GM23338 (cell line): Measurements from ENCODE around the gene FBXL19. TPM values are rescaled to one million over a fixed set of nuclear protein-coding genes. Genes with fewer than 3 reads are reported as not detected.

Source experiments
- ATAC-seq: fragments of 200-7000 bp; cut with Tn5 transposase; 3 replicates; pipeline ENCODE4 v1.9.1; 2020
- DNase-seq: peaks from one replicate; pipeline ENCODE4 v3.0.0-alpha.2; 2015; ENCODE audit warnings: low spot score
- H2AFZ ChIP-seq: fragments of 200-600 bp; sonication (generic); 2 replicates; pipeline ENCODE4 v1.8.0; 2016; ENCODE audit warnings: antibody characterized with exemption, mild to moderate bottlenecking, moderate library complexity
- H3F3A ChIP-seq: fragments of 200-600 bp; sonication (generic); replicated peaks from 2 replicates; pipeline ENCODE4 v1.8.0; 2017; ENCODE audit warnings: antibody characterized with exemption, mixed run types, low read depth
- H3K27ac ChIP-seq: fragments of 200-600 bp; sonication (generic); 2 replicates; pipeline ENCODE4 v1.6.1; 2016; ENCODE audit warnings: low read depth
- H3K27me3 ChIP-seq: fragments of 200-600 bp; sonication (generic); 2 replicates; pipeline ENCODE4 v1.8.0; 2016; ENCODE audit warnings: mild to moderate bottlenecking, mixed run types, moderate library complexity; ENCODE audit not compliant: insufficient read depth
- H3K36me3 ChIP-seq: fragments of 200-600 bp; sonication (generic); 2 replicates; pipeline ENCODE4 v1.8.0; 2016; ENCODE audit warnings: mild to moderate bottlenecking; ENCODE audit not compliant: insufficient read depth
- H3K4me1 ChIP-seq: fragments of 200-600 bp; sonication (generic); 2 replicates; pipeline ENCODE4 v1.8.0; 2016; ENCODE audit warnings: mild to moderate bottlenecking, moderate library complexity; ENCODE audit not compliant: insufficient read depth
- H3K4me2 ChIP-seq: fragments of 200-600 bp; sonication (generic); 2 replicates; pipeline ENCODE4 v1.7.1; 2017; ENCODE audit warnings: mixed run types
- H3K4me3 ChIP-seq: fragments of 200-600 bp; sonication (generic); 2 replicates; pipeline ENCODE4 v1.6.1; 2016; ENCODE audit warnings: mixed run types
- H3K79me2 ChIP-seq: fragments of 200-600 bp; sonication (generic); replicated peaks from 2 replicates; pipeline ENCODE4 v1.8.0; 2017; ENCODE audit warnings: mild to moderate bottlenecking; ENCODE audit not compliant: insufficient read depth
- H3K9me2 ChIP-seq: fragments of 200-600 bp; sonication (generic); 2 replicates; pipeline ENCODE4 v1.8.0; 2017; ENCODE audit not compliant: insufficient read depth
- H4K20me1 ChIP-seq: fragments of 200-600 bp; sonication (generic); replicated peaks from 2 replicates; pipeline ENCODE4 v1.8.0; 2017; ENCODE audit warnings: mild to moderate bottlenecking; ENCODE audit not compliant: insufficient read depth
- H3K27ac Mint-ChIP-seq: 2 replicates; pipeline ENCODE4 v1.8.0; 2020; ENCODE audit warnings: inconsistent platforms, mild to moderate bottlenecking, moderate library complexity, mixed read lengths
- H3K27me3 Mint-ChIP-seq: 3 replicates; pipeline ENCODE4 v1.8.0; 2022; ENCODE audit warnings: low read depth, mild to moderate bottlenecking, moderate library complexity, mixed read lengths, inconsistent platforms; ENCODE audit not compliant: insufficient read depth, poor library complexity
- H3K36me3 Mint-ChIP-seq: 3 replicates; pipeline ENCODE4 v1.8.0; 2021; ENCODE audit warnings: low read depth, mild to moderate bottlenecking, inconsistent platforms, moderate library complexity, mixed read lengths
- H3K4me1 Mint-ChIP-seq: 3 replicates; pipeline ENCODE4 v1.8.0; 2020; ENCODE audit warnings: mild to moderate bottlenecking, inconsistent platforms, mixed read lengths
- H3K4me3 Mint-ChIP-seq: 3 replicates; pipeline ENCODE4 v1.8.0; 2021; ENCODE audit warnings: moderate library complexity, mild to moderate bottlenecking, inconsistent platforms, mixed read lengths
- H3K9me3 Mint-ChIP-seq: 3 replicates; pipeline ENCODE4 v1.8.0; 2020; ENCODE audit warnings: moderate library complexity, mild to moderate bottlenecking, inconsistent platforms, mixed read lengths
- CREB1 ChIP-seq: fragments of 250-450 bp; sonication (Bioruptor Pico); IDR thresholded peaks from 2 replicates; pipeline ENCODE4 v1.5.0; 2020; ENCODE audit warnings: low read depth, mild to moderate bottlenecking, moderate library complexity
- CTCF ChIP-seq, 2 experiments: fragments of 200-600 bp in 1 of 2; sonication (generic) in 1 of 2; conservative IDR thresholded peaks; 2 replicates each; pipeline versions ENCODE4 v1.5.1 to v1.6.1; 2016 to 2017; ENCODE audit warnings: antibody characterized with exemption in 2 of 2, low read depth in 2 of 2, mild to moderate bottlenecking in 2 of 2, moderate library complexity in 1 of 2
- ETS1 ChIP-seq: IDR thresholded peaks from 2 replicates; pipeline ENCODE4 v1.6.1; 2016; ENCODE audit warnings: antibody characterized with exemption
- EZH2 ChIP-seq: fragments of 200-600 bp; sonication (generic); IDR thresholded peaks from one replicate; pipeline ENCODE4 v1.8.0; 2017; ENCODE audit warnings: antibody characterized with exemption, mild to moderate bottlenecking, low read depth; ENCODE audit not compliant: unreplicated experiment
- EZH2phosphoT487 ChIP-seq: fragments of 200-600 bp; sonication (generic); IDR thresholded peaks from one replicate; pipeline ENCODE4 v1.8.1; 2018; ENCODE audit warnings: antibody characterized with exemption; ENCODE audit not compliant: unreplicated experiment
- JUNB ChIP-seq: IDR thresholded peaks from one replicate; pipeline ENCODE4 v1.6.1; 2016; ENCODE audit warnings: antibody characterized with exemption; ENCODE audit not compliant: unreplicated experiment
- NANOG ChIP-seq: IDR thresholded peaks from 2 replicates; pipeline ENCODE4 v1.6.1; 2016; ENCODE audit warnings: antibody characterized with exemption, borderline replicate concordance
- POLR2AphosphoS5 ChIP-seq: IDR thresholded peaks from 2 replicates; pipeline ENCODE4 v1.6.1; 2016; ENCODE audit warnings: antibody characterized with exemption, low read depth
- STAT1 ChIP-seq: IDR thresholded peaks from one replicate; pipeline ENCODE4 v1.6.1; 2016; ENCODE audit warnings: antibody characterized with exemption; ENCODE audit not compliant: unreplicated experiment
- ZNF114 ChIP-seq: fragments of 250-450 bp; sonication (Bioruptor Pico); IDR thresholded peaks from 2 replicates; pipeline ENCODE4 v1.5.0; 2020; ENCODE audit warnings: mild to moderate bottlenecking, moderate library complexity
- ZNF331 ChIP-seq: fragments of 250-450 bp; sonication (Bioruptor Pico); IDR thresholded peaks from 2 replicates; pipeline ENCODE4 v1.5.0; 2020; ENCODE audit warnings: low read depth, mild to moderate bottlenecking, moderate library complexity
- polyA plus RNA-seq: library from polyadenylated mRNA; unstranded; fragments of >200 nt; fragmentation: Nextera tagmentation; extraction: Ambion mirVana; gene quantifications from 2 replicates; pipeline ENCODE4 v1.2.1, GENCODE V29; 2016
- total RNA-seq: library from RNA; depleted of rRNA; stranded (reverse); fragments of >200 nt; shearing (Covaris generic); gene quantifications from 2 replicates; pipeline ENCODE4 v1.2.3, GENCODE V29; 2014
- TF ChIP-seq, protein P1 (sequence below): IDR thresholded peaks from one replicate; pipeline ENCODE4 v1.6.1; 2018; ENCODE audit warnings: antibody characterized with exemption; ENCODE audit not compliant: unreplicated experiment
- TF ChIP-seq, protein P2 (sequence below): fragments of 250-450 bp; sonication (Bioruptor Pico); IDR thresholded peaks from 2 replicates; pipeline ENCODE4 v1.5.0; 2020; ENCODE audit warnings: mild to moderate bottlenecking, moderate library complexity

The FBXL19 gene
- total and polyA plus RNA-seq, 2 experiments from 2014 or later, result 12.5 to 71.5 TPM

DNA sequence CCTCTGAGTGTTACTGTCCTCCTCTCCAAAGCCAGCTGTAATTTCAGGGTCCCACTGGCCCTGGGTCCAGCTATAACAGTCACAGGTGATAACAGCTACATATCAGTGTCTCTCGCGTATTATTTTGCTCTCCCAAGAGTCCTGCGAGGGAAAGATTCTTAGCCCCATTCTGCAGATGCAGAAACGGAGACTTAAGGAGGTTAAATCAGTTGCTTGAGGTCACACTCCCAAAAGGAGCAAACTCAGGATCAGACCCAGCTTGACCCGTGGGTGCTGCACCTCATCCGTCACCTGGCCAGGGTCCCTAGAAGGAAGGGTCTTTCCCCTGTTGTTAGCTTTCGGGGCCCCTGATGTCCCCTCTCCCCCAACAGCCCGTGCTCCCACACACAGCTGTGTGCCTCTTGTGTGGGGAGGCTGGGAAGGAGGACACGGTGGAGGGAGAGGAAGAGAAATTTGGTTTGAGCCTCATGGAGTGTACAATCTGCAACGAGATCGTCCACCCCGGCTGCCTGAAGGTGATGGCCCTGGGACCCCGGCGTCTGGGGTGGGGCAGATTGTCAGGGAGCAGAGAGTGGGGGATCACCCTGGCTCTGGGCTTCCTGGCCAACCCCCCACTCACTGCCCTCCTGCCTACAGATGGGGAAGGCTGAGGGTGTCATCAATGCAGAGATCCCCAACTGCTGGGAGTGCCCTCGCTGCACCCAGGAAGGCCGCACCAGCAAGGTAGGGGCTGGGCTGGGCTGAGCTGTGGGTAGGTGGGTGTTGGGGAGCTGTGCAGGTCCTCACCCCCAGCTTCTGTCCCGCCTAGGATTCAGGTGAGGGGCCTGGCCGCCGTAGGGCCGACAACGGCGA lies 3.8 kb downstream of the FBXL19 start:
- Mint-ChIP-seq H3K27ac (no peak overlapping the region), H3K27me3 (peaks cover 6% of the 10 kb centered on the region)
- 0 out of 2 replicates have a peak overlapping the region, but pooled peaks have one; percentile 19 for H3K27ac ChIP-seq

More for the DNA sequence above, 3.8 kb downstream of the FBXL19 start:
- H3K36me3 Mint-ChIP-seq, result peaks cover 34% of the 10 kb centered on the region
- ATAC-seq (no peak), DNase-seq (no peak)
- peaks cover 23% of the 10 kb centered on the region for H3K36me3 ChIP-seq
- H3K4me1 ChIP-seq, result peaks cover 9% of the 10 kb centered on the region; the same call in 1 of the 2 replicates
- no peaks in the 10 kb centered on the region for H3K27me3 ChIP-seq
- H3K9me2 ChIP-seq, result no peaks in the 10 kb centered on the region
- 0 out of 3 replicates have a peak overlapping the region, but pooled peaks have one; percentile 18 for H3K4me3 Mint-ChIP-seq
- peaks cover 11% of the 10 kb centered on the region for H3K4me1 Mint-ChIP-seq
- H3K4me2 ChIP-seq, result peak overlapping the region; percentile 48; the same call in 1 of the 2 replicates
- H3K79me2 ChIP-seq, result peaks cover 18% of the 10 kb centered on the region
- H4K20me1 ChIP-seq, result peaks cover 4% of the 10 kb centered on the region; the same call in 1 of the 2 replicates
- peak overlapping the region; percentile 20; the same call in 1 of the 2 replicates for H3K4me3 ChIP-seq
- TF ChIP-seq CREB1 (CRISPR knock-in tag), result no peak
- TF ChIP-seq JUNB, result no peak
- TF ChIP-seq ZNF331, result no peak
- TF ChIP-seq CTCF (conservative IDR thresholded peaks at IDR 0.05; ENCODE audit: low read depth in 2 of 2), result no peak
- TF ChIP-seq ETS1, result no peak
- TF ChIP-seq EZH2phosphoT487, result no peak
- TF ChIP-seq, protein P1, sequence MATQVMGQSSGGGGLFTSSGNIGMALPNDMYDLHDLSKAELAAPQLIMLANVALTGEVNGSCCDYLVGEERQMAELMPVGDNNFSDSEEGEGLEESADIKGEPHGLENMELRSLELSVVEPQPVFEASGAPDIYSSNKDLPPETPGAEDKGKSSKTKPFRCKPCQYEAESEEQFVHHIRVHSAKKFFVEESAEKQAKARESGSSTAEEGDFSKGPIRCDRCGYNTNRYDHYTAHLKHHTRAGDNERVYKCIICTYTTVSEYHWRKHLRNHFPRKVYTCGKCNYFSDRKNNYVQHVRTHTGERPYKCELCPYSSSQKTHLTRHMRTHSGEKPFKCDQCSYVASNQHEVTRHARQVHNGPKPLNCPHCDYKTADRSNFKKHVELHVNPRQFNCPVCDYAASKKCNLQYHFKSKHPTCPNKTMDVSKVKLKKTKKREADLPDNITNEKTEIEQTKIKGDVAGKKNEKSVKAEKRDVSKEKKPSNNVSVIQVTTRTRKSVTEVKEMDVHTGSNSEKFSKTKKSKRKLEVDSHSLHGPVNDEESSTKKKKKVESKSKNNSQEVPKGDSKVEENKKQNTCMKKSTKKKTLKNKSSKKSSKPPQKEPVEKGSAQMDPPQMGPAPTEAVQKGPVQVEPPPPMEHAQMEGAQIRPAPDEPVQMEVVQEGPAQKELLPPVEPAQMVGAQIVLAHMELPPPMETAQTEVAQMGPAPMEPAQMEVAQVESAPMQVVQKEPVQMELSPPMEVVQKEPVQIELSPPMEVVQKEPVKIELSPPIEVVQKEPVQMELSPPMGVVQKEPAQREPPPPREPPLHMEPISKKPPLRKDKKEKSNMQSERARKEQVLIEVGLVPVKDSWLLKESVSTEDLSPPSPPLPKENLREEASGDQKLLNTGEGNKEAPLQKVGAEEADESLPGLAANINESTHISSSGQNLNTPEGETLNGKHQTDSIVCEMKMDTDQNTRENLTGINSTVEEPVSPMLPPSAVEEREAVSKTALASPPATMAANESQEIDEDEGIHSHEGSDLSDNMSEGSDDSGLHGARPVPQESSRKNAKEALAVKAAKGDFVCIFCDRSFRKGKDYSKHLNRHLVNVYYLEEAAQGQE, result no peak
- TF ChIP-seq ZNF114 (CRISPR knock-in tag), result no peak
- TF ChIP-seq, protein P2, sequence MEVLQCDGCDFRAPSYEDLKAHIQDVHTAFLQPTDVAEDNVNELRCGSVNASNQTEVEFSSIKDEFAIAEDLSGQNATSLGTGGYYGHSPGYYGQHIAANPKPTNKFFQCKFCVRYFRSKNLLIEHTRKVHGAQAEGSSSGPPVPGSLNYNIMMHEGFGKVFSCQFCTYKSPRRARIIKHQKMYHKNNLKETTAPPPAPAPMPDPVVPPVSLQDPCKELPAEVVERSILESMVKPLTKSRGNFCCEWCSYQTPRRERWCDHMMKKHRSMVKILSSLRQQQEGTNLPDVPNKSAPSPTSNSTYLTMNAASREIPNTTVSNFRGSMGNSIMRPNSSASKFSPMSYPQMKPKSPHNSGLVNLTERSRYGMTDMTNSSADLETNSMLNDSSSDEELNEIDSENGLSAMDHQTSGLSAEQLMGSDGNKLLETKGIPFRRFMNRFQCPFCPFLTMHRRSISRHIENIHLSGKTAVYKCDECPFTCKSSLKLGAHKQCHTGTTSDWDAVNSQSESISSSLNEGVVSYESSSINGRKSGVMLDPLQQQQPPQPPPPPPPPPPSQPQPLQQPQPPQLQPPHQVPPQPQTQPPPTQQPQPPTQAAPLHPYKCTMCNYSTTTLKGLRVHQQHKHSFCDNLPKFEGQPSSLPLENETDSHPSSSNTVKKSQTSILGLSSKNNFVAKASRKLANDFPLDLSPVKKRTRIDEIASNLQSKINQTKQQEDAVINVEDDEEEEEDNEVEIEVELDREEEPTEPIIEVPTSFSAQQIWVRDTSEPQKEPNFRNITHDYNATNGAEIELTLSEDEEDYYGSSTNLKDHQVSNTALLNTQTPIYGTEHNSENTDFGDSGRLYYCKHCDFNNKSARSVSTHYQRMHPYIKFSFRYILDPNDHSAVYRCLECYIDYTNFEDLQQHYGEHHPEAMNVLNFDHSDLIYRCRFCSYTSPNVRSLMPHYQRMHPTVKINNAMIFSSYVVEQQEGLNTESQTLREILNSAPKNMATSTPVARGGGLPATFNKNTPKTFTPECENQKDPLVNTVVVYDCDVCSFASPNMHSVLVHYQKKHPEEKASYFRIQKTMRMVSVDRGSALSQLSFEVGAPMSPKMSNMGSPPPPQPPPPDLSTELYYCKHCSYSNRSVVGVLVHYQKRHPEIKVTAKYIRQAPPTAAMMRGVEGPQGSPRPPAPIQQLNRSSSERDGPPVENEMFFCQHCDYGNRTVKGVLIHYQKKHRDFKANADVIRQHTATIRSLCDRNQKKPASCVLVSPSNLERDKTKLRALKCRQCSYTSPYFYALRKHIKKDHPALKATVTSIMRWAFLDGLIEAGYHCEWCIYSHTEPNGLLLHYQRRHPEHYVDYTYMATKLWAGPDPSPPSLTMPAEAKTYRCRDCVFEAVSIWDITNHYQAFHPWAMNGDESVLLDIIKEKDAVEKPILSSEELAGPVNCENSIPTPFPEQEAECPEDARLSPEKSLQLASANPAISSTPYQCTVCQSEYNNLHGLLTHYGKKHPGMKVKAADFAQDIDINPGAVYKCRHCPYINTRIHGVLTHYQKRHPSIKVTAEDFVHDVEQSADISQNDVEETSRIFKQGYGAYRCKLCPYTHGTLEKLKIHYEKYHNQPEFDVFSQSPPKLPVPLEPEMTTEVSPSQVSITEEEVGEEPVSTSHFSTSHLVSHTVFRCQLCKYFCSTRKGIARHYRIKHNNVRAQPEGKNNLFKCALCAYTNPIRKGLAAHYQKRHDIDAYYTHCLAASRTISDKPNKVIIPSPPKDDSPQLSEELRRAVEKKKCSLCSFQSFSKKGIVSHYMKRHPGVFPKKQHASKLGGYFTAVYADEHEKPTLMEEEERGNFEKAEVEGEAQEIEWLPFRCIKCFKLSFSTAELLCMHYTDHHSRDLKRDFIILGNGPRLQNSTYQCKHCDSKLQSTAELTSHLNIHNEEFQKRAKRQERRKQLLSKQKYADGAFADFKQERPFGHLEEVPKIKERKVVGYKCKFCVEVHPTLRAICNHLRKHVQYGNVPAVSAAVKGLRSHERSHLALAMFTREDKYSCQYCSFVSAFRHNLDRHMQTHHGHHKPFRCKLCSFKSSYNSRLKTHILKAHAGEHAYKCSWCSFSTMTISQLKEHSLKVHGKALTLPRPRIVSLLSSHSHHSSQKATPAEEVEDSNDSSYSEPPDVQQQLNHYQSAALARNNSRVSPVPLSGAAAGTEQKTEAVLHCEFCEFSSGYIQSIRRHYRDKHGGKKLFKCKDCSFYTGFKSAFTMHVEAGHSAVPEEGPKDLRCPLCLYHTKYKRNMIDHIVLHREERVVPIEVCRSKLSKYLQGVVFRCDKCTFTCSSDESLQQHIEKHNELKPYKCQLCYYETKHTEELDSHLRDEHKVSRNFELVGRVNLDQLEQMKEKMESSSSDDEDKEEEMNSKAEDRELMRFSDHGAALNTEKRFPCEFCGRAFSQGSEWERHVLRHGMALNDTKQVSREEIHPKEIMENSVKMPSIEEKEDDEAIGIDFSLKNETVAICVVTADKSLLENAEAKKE (CRISPR knock-in tag), result no peak
- TF ChIP-seq EZH2, result no peak
- no peak for TF ChIP-seq POLR2AphosphoS5
- no peak for TF ChIP-seq NANOG
- TF ChIP-seq STAT1, result no peak
- H2AFZ ChIP-seq, result no peak overlapping the region
- no peaks in the 10 kb centered on the region for H3K9me3 Mint-ChIP-seq
- H3F3A ChIP-seq, result 0 out of 2 replicates have a peak, but pooled peaks cover 5% of the 10 kb centered on the region
